T follicular helper cell (primary cell): ENCODE data around the gene RNGTT.
"Not testable (repeated sequence)": the region's sequence is repeated elsewhere in the genome, so short reads cannot be mapped to it uniquely, and the experiment has no call there.

Experiments
- DNase-seq: peaks from one replicate; pipeline ENCODE4 v3.0.0-alpha.2; 2020; ENCODE audit warnings: low read depth

RNGTT gene

GRCh38 chr6:88864359-88865054 is 98.9 kb downstream of the RNGTT start:
- no peak for DNase-seq

- no peak for DNase-seq
These were observed 103.1 kb downstream of the RNGTT start for GRCh38 chr6:88860310-88860709.

GRCh38 chr6:88858455-88858854 is 105.0 kb downstream of the RNGTT start:
- no peak for DNase-seq

- no peak for DNase-seq
These were observed 106.9 kb downstream of the RNGTT start for GRCh38 chr6:88856566-88856965.

- DNase-seq, result no peak
These were observed 107.8 kb downstream of the RNGTT start for GRCh38 chr6:88855541-88856147.

GRCh38 chr6:88852775-88853174 is 110.6 kb downstream of the RNGTT start:
- no peak for DNase-seq

GRCh38 chr6:88852000-88852399 is 111.4 kb downstream of the RNGTT start:
- no peak for DNase-seq

GRCh38 chr6:88848870-88849269 is 114.5 kb downstream of the RNGTT start:
- DNase-seq, result no peak

- no peak for DNase-seq
These were observed 120.4 kb downstream of the RNGTT start for GRCh38 chr6:88843040-88843439.

GRCh38 chr6:88842320-88842719 is 121.1 kb downstream of the RNGTT start:
- no peak for DNase-seq

GRCh38 chr6:88840796-88841539 is 122.5 kb downstream of the RNGTT start:
- DNase-seq, result no peak

GRCh38 chr6:88840289-88840688 is 123.1 kb downstream of the RNGTT start:
- no peak for DNase-seq

- DNase-seq, result no peak
These were observed 124.1 kb downstream of the RNGTT start for GRCh38 chr6:88839280-88839679.

GRCh38 chr6:88835210-88835609 is 128.2 kb downstream of the RNGTT start:
- DNase-seq, result no peak

- not testable (repeated sequence) for DNase-seq
These were observed 130.3 kb downstream of the RNGTT start for GRCh38 chr6:88833071-88833470.

- not testable (repeated sequence) for DNase-seq
These were observed 135.8 kb downstream of the RNGTT start for GRCh38 chr6:88827599-88827998.

GRCh38 chr6:88825856-88826255 is 137.6 kb downstream of the RNGTT start:
- DNase-seq, result no peak

GRCh38 chr6:88823998-88824397 is 139.4 kb downstream of the RNGTT start:
- DNase-seq, result no peak

- DNase-seq, result no peak
These were observed 147.9 kb downstream of the RNGTT start for GRCh38 chr6:88815491-88815890.

GRCh38 chr6:88814909-88815308 is 148.5 kb downstream of the RNGTT start:
- DNase-seq, result no peak

- no peak for DNase-seq
These were observed 150.4 kb downstream of the RNGTT start for GRCh38 chr6:88813045-88813444.

- DNase-seq, result no peak
These were observed 152.7 kb downstream of the RNGTT start for GRCh38 chr6:88810701-88811100.

GRCh38 chr6:88810089-88810488 is 153.3 kb downstream of the RNGTT start:
- no peak for DNase-seq
